GM10248 (cell line): Measurements from ENCODE around the gene ZNF79.

ENCODE experiments used
- CTCF ChIA-PET: fragments of 300-600 bp; sonication (Branson Sonifier 250); formaldehyde crosslinking; extraction: SDS; loops from one replicate; lab custom pipeline; 2021; ENCODE audit warnings: antibody characterized with exemption; lab: Yijun Ruan, JAX
- POLR2A ChIA-PET: fragments of 350-650 bp; sonication (Branson Sonifier 250); formaldehyde crosslinking; extraction: SDS; loops from one replicate; lab custom pipeline; 2020; ENCODE audit warnings: antibody characterized with exemption; lab: Yijun Ruan, JAX
- DNase-seq: peaks from one replicate; pipeline ENCODE4 v3.0.0; 2012; ENCODE audit errors: extremely low spot score
- TF ChIP-seq, protein P1 (sequence below): IDR thresholded peaks from 2 replicates; pipeline ENCODE4 v1.5.1; 2012; ENCODE audit warnings: mild to moderate bottlenecking, low read depth; ENCODE audit errors: extremely low read depth, missing control alignments, control extremely low read depth

The ZNF79 gene

DNA sequence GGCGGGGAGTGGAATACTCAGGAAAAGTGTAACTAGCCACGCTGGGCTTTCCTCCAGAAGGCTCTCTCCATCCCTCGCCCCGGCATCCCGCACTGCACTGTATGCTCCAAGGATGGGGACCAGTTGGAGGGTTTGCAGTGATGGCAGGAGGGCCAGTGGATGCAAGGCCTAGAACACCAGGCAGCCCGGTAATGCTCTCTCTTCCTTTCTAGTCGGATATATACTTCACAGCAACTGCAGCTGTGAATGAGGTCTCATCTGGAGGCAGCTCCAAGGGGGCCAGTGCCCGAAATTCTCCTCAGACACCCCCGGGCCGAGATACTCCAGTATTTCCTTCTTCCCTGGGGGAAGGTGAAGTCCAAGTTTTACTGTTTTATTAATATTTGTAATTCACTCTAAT, 37.2 kb upstream of the ZNF79 start:
- ChIA-PET POLR2A (no interaction called here), CTCF (interaction anchor here (1.0 to 1.3 kb wide), 2 partner anchors 83 to 172 kb away, joined by 3 read pairs; no protein-coding TSS in a partner anchor)
- no peak for DNase-seq
- TF ChIP-seq, protein P1, sequence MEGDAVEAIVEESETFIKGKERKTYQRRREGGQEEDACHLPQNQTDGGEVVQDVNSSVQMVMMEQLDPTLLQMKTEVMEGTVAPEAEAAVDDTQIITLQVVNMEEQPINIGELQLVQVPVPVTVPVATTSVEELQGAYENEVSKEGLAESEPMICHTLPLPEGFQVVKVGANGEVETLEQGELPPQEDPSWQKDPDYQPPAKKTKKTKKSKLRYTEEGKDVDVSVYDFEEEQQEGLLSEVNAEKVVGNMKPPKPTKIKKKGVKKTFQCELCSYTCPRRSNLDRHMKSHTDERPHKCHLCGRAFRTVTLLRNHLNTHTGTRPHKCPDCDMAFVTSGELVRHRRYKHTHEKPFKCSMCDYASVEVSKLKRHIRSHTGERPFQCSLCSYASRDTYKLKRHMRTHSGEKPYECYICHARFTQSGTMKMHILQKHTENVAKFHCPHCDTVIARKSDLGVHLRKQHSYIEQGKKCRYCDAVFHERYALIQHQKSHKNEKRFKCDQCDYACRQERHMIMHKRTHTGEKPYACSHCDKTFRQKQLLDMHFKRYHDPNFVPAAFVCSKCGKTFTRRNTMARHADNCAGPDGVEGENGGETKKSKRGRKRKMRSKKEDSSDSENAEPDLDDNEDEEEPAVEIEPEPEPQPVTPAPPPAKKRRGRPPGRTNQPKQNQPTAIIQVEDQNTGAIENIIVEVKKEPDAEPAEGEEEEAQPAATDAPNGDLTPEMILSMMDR: no peak

DNA sequence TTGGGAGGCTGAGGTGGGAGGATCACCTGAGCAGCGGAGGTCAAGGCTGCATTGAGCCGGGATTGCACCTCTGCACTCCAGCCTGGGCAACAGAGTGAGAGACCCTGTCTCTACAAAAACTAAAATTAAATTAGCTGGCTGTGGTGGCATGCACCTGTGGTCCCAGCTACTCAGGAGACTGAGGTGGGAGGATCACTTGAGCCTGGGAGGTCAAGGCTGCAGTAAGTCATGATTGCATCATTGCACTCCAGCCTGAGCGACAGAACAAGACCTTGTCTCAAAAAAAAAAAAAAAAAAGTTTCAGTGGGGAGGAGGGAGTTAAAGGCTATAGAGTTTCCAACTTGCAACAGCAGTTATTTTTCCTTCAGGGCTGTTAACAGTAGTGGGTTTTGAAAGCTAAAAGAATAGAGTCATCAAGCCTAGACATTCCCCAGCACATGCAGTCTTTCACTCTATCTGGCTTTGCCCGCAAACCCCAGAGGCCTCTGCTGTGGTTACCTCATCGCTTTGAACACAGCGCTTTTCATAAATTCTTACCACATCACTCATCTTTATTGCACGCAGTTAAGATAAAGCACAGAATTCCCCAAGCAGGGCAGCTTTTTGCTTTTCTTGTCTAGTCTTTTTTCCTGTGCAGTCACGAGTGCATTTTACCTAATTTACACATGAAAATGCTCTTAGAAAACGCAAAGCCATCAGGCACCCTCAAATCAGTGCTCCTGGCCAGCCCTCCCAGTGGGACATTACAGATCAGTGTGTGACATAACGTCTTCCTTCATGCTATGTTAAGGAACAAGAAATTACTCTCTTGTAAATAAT, 35.9 kb upstream of the ZNF79 start:
- CTCF ChIA-PET: interaction anchor here (1.0 to 2.4 kb wide), 3 partner anchors 9 to 174 kb away, joined by 3 to 12 read pairs (median 3); partner anchors contain the start of gene SLC2A8
- POLR2A ChIA-PET: no interaction called here
- peak; percentile 70 for DNase-seq
- TF ChIP-seq, protein P1: no peak

DNA sequence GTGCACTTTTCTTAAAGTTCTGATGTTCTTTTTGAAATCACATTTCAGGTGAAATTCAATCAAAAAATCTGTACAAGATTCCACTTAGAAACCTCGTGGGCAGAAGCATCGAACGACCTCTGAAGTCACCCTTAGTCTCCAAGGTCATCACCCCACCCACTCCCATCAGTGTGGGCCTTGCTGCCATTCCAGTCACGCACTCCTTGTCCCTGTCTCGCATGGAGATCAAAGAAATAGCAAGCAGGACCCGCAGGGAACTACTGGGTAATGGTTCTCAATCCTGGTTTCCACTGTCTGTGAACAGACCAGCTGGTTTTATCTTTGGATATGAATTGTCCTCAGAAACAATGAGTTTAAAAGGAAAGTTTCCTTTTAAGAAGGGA, 35.3 kb upstream of the ZNF79 start:
- TF ChIP-seq, protein P1: no peak
- DNase-seq: no peak
- POLR2A ChIA-PET: no interaction called here
- CTCF ChIA-PET: interaction anchor here (2.4 kb wide), 1 partner anchor 8 kb away, joined by 12 read pairs; the partner anchor contains the start of gene SLC2A8

DNA sequence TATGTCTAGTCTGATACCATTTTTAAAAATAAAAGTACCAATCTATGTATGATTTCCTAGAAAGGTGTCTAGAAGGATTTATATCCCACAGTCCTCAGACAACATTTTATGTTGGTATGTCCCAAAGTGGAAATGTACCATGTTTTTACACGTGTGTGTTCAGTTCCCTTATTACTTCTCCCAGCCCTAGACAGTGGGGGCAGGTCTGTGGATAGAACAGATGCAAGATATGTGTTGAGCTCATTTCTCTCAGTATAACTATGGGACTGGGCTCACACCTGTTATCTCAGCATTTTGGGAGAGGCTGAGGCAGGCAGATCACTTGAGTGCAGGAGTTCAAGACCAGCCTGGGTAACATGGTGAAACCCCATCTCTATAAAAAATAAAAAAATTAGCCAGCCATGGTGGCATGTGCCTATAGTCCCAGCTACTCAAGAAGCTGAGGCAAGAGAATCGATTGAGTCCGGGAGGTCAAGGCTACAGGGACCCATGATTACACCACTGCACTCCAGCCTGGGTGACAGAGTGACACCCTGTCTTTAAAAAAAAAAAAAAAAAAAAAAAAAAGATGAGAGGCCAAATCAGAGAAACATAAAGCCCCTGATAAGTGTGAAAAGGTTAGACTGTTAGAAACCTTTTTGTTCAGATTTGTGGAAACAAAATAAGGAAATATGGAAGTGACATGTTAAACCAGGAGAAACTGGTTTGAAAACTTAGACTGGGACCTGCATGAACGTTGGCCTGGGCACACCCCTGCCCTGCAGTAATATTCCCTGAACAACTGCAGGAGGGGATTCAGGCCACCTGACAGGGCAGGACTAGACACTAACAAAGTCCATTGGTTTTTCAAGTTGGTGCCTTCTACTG, 34.6 kb upstream of the ZNF79 start:
- ChIA-PET CTCF (interaction anchor here (2.4 kb wide), 1 partner anchor 8 kb away, joined by 12 read pairs; the partner anchor contains the start of gene SLC2A8), POLR2A (no interaction called here)
- TF ChIP-seq, protein P1: no peak
- DNase-seq: no peak

DNA sequence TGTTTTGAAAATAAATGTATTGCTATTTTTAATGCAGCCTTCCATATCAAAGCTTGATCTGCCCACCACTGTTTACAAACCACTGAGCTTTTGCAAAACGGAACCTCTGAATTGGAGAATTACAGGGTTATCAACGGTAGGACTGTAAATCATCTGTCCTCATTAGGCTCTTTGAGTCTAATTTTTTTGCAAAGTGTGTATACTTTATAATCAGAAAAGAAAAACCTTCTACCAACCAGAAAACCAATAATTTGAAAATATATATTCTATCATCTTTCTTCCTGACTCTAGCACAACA, 34.0 kb upstream of the ZNF79 start:
- DNase-seq: no peak
- CTCF ChIA-PET: no interaction called here
- TF ChIP-seq, protein P1: no peak
- POLR2A ChIA-PET: no interaction called here

DNA sequence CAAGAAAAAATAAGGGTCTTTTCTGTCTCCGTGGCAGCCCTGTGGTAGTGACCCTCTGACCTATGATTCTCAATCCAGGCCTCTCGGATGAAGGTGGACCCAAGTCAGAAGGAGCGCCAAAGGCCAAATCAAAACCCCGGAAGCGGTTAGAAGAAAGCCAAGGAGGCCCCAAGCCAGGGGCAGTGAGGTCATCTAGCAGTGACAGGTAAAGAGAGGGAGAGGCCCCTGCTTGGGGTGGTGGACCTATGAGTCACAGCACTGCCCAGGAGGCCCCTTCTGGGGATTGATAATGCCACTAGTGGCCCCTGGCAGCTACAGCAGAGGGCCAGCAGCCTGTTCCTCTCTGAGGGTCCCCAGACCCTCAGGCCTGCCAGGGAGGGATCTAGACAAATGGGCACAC, 33.6 kb upstream of the ZNF79 start:
- TF ChIP-seq, protein P1: no peak
- CTCF ChIA-PET: no interaction called here
- no peak for DNase-seq
- POLR2A ChIA-PET: no interaction called here
